Fibroblast of villous mesenchyme (primary cell): ENCODE measurements around the gene LRP4. TPM values are rescaled to one million over a fixed set of nuclear protein-coding genes. Genes with fewer than 3 reads are reported as not detected.

Experiments used
- DNase-seq: peaks from one replicate; pipeline ENCODE4 v3.0.0-alpha.2; 2010; ENCODE audit warnings: low read depth
- H3K4me3 ChIP-seq: 2 replicates; pipeline ENCODE4 v1.5.1; 2011; ENCODE audit warnings: low read depth, mild to moderate bottlenecking, low read length
- total RNA-seq: library from RNA; depleted of rRNA; stranded (reverse); fragments of >200 nt; gene quantifications from 2 replicates; pipeline ENCODE4 v1.2.3, GENCODE V29; 2012
- TF ChIP-seq, protein P1 (sequence below): IDR thresholded peaks from 2 replicates; pipeline ENCODE4 v1.5.1; 2012; ENCODE audit warnings: low read depth, mild to moderate bottlenecking, low read length; ENCODE audit not compliant: insufficient read depth

The LRP4 gene
- total RNA-seq, 1 donor, result 3.5 TPM

- H3K4me3 ChIP-seq, result no peak overlapping the region
- TF ChIP-seq, protein P1, sequence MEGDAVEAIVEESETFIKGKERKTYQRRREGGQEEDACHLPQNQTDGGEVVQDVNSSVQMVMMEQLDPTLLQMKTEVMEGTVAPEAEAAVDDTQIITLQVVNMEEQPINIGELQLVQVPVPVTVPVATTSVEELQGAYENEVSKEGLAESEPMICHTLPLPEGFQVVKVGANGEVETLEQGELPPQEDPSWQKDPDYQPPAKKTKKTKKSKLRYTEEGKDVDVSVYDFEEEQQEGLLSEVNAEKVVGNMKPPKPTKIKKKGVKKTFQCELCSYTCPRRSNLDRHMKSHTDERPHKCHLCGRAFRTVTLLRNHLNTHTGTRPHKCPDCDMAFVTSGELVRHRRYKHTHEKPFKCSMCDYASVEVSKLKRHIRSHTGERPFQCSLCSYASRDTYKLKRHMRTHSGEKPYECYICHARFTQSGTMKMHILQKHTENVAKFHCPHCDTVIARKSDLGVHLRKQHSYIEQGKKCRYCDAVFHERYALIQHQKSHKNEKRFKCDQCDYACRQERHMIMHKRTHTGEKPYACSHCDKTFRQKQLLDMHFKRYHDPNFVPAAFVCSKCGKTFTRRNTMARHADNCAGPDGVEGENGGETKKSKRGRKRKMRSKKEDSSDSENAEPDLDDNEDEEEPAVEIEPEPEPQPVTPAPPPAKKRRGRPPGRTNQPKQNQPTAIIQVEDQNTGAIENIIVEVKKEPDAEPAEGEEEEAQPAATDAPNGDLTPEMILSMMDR, result no peak
- DNase-seq, result no peak
Observed at GRCh38 chr11:46868912-46869311, 49.4 kb downstream of the LRP4 start.

DNA sequence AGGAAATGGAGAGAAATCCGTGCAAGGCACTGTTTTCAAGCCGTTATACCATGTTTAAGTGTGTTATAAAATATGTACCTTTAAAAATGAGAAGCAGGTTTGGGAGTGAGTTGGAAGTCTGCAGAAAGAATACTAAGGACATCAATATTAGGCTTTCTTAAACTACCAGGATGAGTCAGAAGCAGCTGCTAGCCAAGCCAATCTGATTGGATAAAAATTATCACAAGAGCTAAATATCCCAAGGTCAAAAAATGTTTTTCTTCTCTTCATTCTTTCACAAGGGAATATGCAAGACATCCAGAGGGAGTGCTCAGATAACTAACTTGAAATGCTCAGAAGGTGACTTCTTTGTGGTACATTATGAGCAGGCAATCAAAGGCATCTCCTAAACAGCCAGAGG is 53.0 kb downstream of the LRP4 start:
- TF ChIP-seq, protein P1, result no peak
- H3K4me3 ChIP-seq, result no peak overlapping the region
- peak; percentile 87 for DNase-seq

GRCh38 chr11:46860218-46860617 is 58.1 kb downstream of the LRP4 start:
- no peak overlapping the region for H3K4me3 ChIP-seq
- no peak for DNase-seq
- TF ChIP-seq, protein P1, result no peak

DNA sequence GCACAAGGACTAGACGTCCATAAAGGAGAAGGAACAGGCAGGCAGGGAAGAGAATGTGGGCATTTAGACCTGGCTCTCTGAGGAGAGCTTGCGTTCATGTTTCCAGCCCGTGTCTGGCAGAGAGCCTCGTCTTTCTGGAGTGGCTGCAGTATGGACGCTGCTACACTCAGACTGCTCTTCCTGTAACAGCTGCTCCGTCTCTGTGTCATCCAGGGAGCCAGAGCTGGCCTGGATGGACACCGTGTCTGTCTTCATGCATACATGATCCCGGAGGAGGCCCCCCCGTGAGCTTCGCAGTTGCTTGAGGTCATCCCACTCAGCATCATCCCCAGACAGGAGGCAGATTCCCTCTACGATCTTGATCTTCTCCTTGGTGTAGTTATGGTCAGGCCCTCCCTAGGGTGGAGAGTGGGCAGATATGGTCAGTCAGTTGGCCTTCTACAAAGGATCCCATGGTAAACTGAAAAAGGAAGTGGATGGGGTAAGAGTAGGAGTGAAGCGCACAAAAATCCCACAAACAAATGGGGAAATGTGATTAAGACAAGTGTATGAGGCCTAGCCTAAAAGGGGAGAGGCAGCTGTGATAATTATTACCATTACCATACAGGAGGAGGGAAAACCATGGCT is 59.3 kb downstream of the LRP4 start:
- TF ChIP-seq, protein P1, result no peak
- no peak for DNase-seq
- H3K4me3 ChIP-seq, result no peak overlapping the region

DNA sequence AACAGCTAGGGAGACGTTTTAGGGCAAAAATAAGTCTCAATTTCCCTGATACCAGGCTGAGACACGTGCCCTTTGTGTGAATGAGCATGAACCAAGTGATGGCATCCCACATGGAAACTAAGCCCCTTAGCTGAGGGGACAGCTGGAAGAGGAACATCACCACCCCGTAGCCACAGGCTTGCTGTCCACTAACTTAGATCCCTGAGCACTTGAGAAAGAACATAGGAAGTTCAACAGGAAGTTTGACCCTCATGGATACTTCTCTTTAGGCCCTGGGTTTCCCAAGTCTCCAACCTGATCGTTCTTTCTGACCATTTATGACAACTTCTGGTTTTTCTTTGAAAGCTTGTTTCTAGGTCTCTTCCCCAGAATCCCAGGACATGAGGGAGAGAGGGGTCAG is 60.7 kb downstream of the LRP4 start:
- no peak for DNase-seq
- TF ChIP-seq, protein P1, result no peak
- H3K4me3 ChIP-seq, result no peak overlapping the region

GRCh38 chr11:46856605-46857343 is 61.6 kb downstream of the LRP4 start:
- no peak overlapping the region for H3K4me3 ChIP-seq
- TF ChIP-seq, protein P1, result no peak
- no peak for DNase-seq

- H3K4me3 ChIP-seq, result no peak overlapping the region
- no peak for DNase-seq
- TF ChIP-seq, protein P1, result no peak
Observed at GRCh38 chr11:46855863-46856262, 62.5 kb downstream of the LRP4 start.
